Measurements from ENCODE around the gene RNF214. TPM values are rescaled to one million over a fixed set of nuclear protein-coding genes. Genes with fewer than 3 reads are reported as not detected.

RNF214 gene
- total and polyA plus RNA-seq, 2 donors (not counting 1 experiment from before 2014, with no cell fraction given) = 16.0 to 36.1 TPM

GRCh38 chr11:117256573-117256972 is 24.1 kb downstream of the RNF214 start:
- intact Hi-C loops (cut with micrococcal nuclease) = no loop called here
- POLR2A ChIA-PET = no interaction called here

GRCh38 chr11:117258576-117258975 is 26.1 kb downstream of the RNF214 start:
- Mint-ChIP-seq H3K27me3 (no peaks in the 10 kb centered on the region), H3K27ac (no peak overlapping the region), H3K4me1 (no peaks in the 10 kb centered on the region), H3K9me3 (ENCODE audit: insufficient read depth) (no peaks in the 10 kb centered on the region), H3K4me3 (no peak overlapping the region)
- no peaks in the 10 kb centered on the region for H3K9me3 ChIP-seq (ENCODE audit: control extremely low read depth in 1 of 3, control insufficient read depth in 2 of 3, insufficient read depth in 1 of 3, low read length in 2 of 3)
- DNase-seq (no peak), ATAC-seq (ENCODE audit: low read depth) (no peak)
- H3K27ac ChIP-seq (ENCODE audit: low read length in 2 of 2) = no peak overlapping the region
- no peak overlapping the region for H3K9ac ChIP-seq (ENCODE audit: low read length)
- no peaks in the 10 kb centered on the region for H3K79me2 ChIP-seq (ENCODE audit: control insufficient read depth, insufficient read depth, low read length)
- POLR2A ChIA-PET = no interaction called here
- H3K4me1 ChIP-seq (ENCODE audit: control insufficient read depth in 2 of 2, insufficient read depth in 2 of 2, low read length in 2 of 2) = no peaks in the 10 kb centered on the region
- H2AFZ ChIP-seq (ENCODE audit: insufficient read depth, low read depth, low read length, poor library complexity, severe bottlenecking) = no peak overlapping the region
- intact Hi-C loops (cut with micrococcal nuclease) = no loop called here
- no peak overlapping the region for H3K4me3 ChIP-seq (ENCODE audit: control extremely low read depth in 1 of 5, extremely low read depth in 1 of 5, insufficient read depth in 1 of 5, low read depth in 2 of 5, low read length in 4 of 5)
- WGBS (ENCODE audit: insufficient coverage) = no CpG with 5 or more reads among the region's 2 CpGs
- CTCF ChIA-PET = no interaction called here
- H3K36me3 ChIP-seq (replicated peaks in 1 of 2; ENCODE audit: control extremely low read depth in 1 of 2, control insufficient read depth in 1 of 2, extremely low read depth in 1 of 2, insufficient read depth in 2 of 2, low read length in 1 of 2) = peaks cover 0 to 17% of the 10 kb centered on the region in 2 experiments
- H3K4me2 ChIP-seq (replicated peaks; ENCODE audit: low read depth, low read length, poor library complexity, severe bottlenecking) = no peak overlapping the region
- no peaks in the 10 kb centered on the region for H4K20me1 ChIP-seq (ENCODE audit: control insufficient read depth, insufficient read depth, low read length, poor library complexity, severe bottlenecking)
- H3K27me3 ChIP-seq (replicated peaks in 1 of 4; ENCODE audit: control extremely low read depth in 1 of 4, control insufficient read depth in 3 of 4, insufficient read depth in 4 of 4, low read length in 3 of 4) = no peaks in the 10 kb centered on the region
- TF ChIP-seq CTCF (IDR thresholded peaks at IDR 0.05) (no peak), EZH2 (IDR thresholded peaks at IDR 0.05; ENCODE audit: borderline replicate concordance, insufficient read depth, low read depth, low read length, poor library complexity, severe bottlenecking) (no peak)

More at GRCh38 chr11:117256573-117256972, 24.1 kb downstream of the RNF214 start:
- Histone ChIP-seq H3K4me2 (replicated peaks; ENCODE audit: low read depth, low read length, poor library complexity, severe bottlenecking) (no peak overlapping the region), H3K27ac (ENCODE audit: low read length in 2 of 2) (no peak overlapping the region), H3K9me3 (ENCODE audit: control extremely low read depth in 1 of 3, control insufficient read depth in 2 of 3, insufficient read depth in 1 of 3, low read length in 2 of 3) (no peaks in the 10 kb centered on the region), H3K27me3 (replicated peaks in 1 of 4; ENCODE audit: control extremely low read depth in 1 of 4, control insufficient read depth in 3 of 4, insufficient read depth in 4 of 4, low read length in 3 of 4) (no peaks in the 10 kb centered on the region), H4K20me1 (ENCODE audit: control insufficient read depth, insufficient read depth, low read length, poor library complexity, severe bottlenecking) (no peaks in the 10 kb centered on the region), H3K36me3 (replicated peaks in 1 of 2; ENCODE audit: control extremely low read depth in 1 of 2, control insufficient read depth in 1 of 2, extremely low read depth in 1 of 2, insufficient read depth in 2 of 2, low read length in 1 of 2) (peaks cover 0 to 13% of the 10 kb centered on the region in 2 experiments), H3K4me1 (ENCODE audit: control insufficient read depth in 2 of 2, insufficient read depth in 2 of 2, low read length in 2 of 2) (no peaks in the 10 kb centered on the region), H3K9ac (ENCODE audit: low read length) (no peak overlapping the region), H3K79me2 (ENCODE audit: control insufficient read depth, insufficient read depth, low read length) (no peaks in the 10 kb centered on the region), H2AFZ (ENCODE audit: insufficient read depth, low read depth, low read length, poor library complexity, severe bottlenecking) (no peak overlapping the region), H3K4me3 (ENCODE audit: control extremely low read depth in 1 of 5, extremely low read depth in 1 of 5, insufficient read depth in 1 of 5, low read depth in 2 of 5, low read length in 4 of 5) (no peak overlapping the region)
- H3K4me3 Mint-ChIP-seq = no peak overlapping the region
- no peak for ATAC-seq (ENCODE audit: low read depth)
- no peaks in the 10 kb centered on the region for H3K9me3 Mint-ChIP-seq (ENCODE audit: insufficient read depth)
- WGBS (ENCODE audit: insufficient coverage) = no CpG with 5 or more reads among the region's 2 CpGs
- CTCF ChIA-PET = no interaction called here
- H3K27me3 Mint-ChIP-seq = no peaks in the 10 kb centered on the region
- DNase-seq = no peak
- H3K27ac Mint-ChIP-seq = no peak overlapping the region
- TF ChIP-seq CTCF (IDR thresholded peaks at IDR 0.05) = no peak
- TF ChIP-seq EZH2 (IDR thresholded peaks at IDR 0.05; ENCODE audit: borderline replicate concordance, insufficient read depth, low read depth, low read length, poor library complexity, severe bottlenecking) = no peak
- H3K4me1 Mint-ChIP-seq = no peaks in the 10 kb centered on the region
